Prostate gland (tissue), 2 donors: ENCODE data around the gene SELENOT. TPM values are rescaled to one million over a fixed set of nuclear protein-coding genes. Genes with fewer than 3 reads are reported as not detected.

Experiments used
- DNase-seq: peaks from one replicate; pipeline ENCODE4 v3.0.0-alpha.2; 2019; ENCODE audit warnings: low spot score
- H3K27ac ChIP-seq, 2 donors: fragments of 200-600 bp; sonication (generic); 2 replicates each; pipeline ENCODE4 v1.5.1; 2017 to 2019
- H3K27me3 ChIP-seq: fragments of 200-600 bp; sonication (generic); replicated peaks from 2 replicates; pipeline ENCODE4 v1.5.1; 2019; ENCODE audit not compliant: insufficient read depth
- H3K36me3 ChIP-seq, 2 donors: fragments of 200-600 bp; sonication (generic); 1 replicate in 1 of 2; 2 replicates in 1 of 2; pipeline versions ENCODE4 v1.5.1 to v1.8.1; 2017 to 2019
- H3K4me1 ChIP-seq: fragments of 200-600 bp; sonication (generic); replicated peaks from 2 replicates; pipeline ENCODE4 v1.5.1; 2019
- H3K4me3 ChIP-seq, 2 donors: fragments of 200-600 bp; sonication (generic); 2 replicates each; pipeline ENCODE4 v1.5.1; 2017 to 2019
- H3K9me3 ChIP-seq: fragments of 200-600 bp; sonication (generic); 2 replicates; pipeline ENCODE4 v1.5.1; 2017
- POLR2A ChIP-seq: fragments of 450-650 bp; IDR thresholded peaks from one replicate; pipeline ENCODE4 v1.6.1; 2016; ENCODE audit warnings: antibody characterized with exemption, mild to moderate bottlenecking
- POLR2AphosphoS5 ChIP-seq: sonication (generic); formaldehyde crosslinking; IDR thresholded peaks from one replicate; pipeline ENCODE4 v1.6.1; 2017; ENCODE audit warnings: antibody characterized with exemption
- WGBS: methylation state at CpG from one replicate; pipeline ENCODE4 v1.1.5; 2018; 5-methylcytosine and 5-hydroxymethylcytosine counted together
- intact Hi-C: fragments of 100-400 bp; cut with DNase I; formaldehyde crosslinking; loops from one replicate; pipeline ENCODE4 v1.14.2; 2022
- total RNA-seq, 2 donors: library from RNA; depleted of rRNA; stranded (reverse); fragments of >200 nt; gene quantifications; one replicate each; pipeline ENCODE4 v1.1.0, GENCODE V29; 2016
- TF ChIP-seq, protein P1 (sequence below), 4 experiments: fragments of 200-600 bp in 2 of 4; fragments of 450-650 bp in 2 of 4; sonication (generic) in 2 of 4; IDR thresholded peaks; 1 replicate in 3 of 4; 2 replicates in 1 of 4; pipeline ENCODE4 v1.5.1; 2016 to 2019; ENCODE audit warnings: antibody characterized with exemption in 4 of 4, mild to moderate bottlenecking in 2 of 4, moderate library complexity in 2 of 4

The SELENOT gene
- total RNA-seq, 2 donors from 2014 or later, result 123 to 126 TPM

DNA sequence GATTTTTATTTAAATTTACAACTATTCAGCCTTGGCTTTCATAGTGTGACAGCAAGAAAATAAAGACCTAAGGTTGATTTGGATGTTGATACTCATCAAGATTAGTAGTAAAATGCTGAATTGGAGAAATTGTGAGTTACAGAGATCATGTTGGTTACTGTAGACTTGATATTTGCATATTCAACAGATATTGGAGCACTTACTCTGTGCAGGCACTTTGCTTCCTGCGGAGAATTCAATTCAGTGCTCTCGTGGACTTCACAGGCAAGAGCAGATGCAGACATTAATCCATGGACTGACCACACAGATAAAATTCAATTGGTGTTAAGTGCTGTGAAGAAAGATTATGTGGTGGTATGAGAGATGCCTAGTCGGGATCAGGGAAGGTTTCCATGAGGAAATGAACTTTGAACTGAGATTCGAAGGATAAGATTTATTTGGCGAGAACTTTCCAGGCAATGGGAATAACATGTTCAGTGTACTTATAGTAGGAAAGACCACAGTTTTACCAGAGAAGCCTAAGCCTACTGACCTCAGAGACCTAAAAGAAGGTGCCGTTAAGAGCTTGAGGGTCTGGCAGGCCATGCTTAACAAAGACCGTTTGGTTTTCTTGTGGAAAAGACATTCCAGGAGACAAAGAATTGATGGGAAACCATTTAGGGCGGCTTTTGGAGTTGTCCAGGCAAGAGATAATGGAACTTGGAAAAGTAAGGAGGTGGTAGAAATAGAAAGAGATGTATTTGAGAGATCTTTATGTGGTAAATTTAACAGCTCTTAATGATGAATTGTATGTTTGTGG is 4.3 kb downstream of the SELENOT start:
- Histone ChIP-seq H3K27me3 (no peaks in the 10 kb centered on the region), H3K36me3 (no peaks in the 10 kb centered on the region), H3K4me1 (no peaks in the 10 kb centered on the region), H3K4me3 (no peak overlapping the region), H3K9me3 (no peaks in the 10 kb centered on the region), H3K27ac (no peak overlapping the region)
- TF ChIP-seq POLR2A (no peak), POLR2AphosphoS5 (no peak)
- TF ChIP-seq, protein P1, sequence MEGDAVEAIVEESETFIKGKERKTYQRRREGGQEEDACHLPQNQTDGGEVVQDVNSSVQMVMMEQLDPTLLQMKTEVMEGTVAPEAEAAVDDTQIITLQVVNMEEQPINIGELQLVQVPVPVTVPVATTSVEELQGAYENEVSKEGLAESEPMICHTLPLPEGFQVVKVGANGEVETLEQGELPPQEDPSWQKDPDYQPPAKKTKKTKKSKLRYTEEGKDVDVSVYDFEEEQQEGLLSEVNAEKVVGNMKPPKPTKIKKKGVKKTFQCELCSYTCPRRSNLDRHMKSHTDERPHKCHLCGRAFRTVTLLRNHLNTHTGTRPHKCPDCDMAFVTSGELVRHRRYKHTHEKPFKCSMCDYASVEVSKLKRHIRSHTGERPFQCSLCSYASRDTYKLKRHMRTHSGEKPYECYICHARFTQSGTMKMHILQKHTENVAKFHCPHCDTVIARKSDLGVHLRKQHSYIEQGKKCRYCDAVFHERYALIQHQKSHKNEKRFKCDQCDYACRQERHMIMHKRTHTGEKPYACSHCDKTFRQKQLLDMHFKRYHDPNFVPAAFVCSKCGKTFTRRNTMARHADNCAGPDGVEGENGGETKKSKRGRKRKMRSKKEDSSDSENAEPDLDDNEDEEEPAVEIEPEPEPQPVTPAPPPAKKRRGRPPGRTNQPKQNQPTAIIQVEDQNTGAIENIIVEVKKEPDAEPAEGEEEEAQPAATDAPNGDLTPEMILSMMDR (IDR thresholded peaks at IDR 0.05), result no peak
- intact Hi-C loops, result loop anchor here (10.0 kb wide), 1 partner anchor 157 kb away; the partner anchor contains the start of gene SIAH2
- DNase-seq, result no peak
- WGBS, result 83% methylated on average over 8 of the region's 8 CpGs

DNA sequence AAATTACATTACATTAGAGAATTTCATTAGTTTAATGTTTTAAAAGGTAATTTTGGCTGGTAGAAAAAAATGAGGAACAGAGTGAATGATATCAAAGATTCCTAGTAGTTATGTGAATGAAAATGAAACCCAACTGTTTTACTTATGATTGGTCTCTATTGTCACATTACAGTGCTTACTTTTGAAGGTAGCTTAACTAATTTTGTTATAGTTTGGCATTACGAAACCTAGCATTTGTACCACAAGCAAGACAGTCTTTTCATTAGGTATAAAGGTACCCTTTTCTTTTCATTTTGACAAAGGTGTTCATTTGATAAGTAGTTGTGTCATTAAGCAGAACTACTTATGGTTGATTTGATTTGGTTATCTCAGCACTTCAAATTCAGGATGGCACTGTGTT is 6.9 kb downstream of the SELENOT start:
- intact Hi-C loops, result loop anchor here (10.0 kb wide), 1 partner anchor 155 kb away; the partner anchor contains the start of gene SIAH2
- H3K9me3 ChIP-seq, result no peaks in the 10 kb centered on the region
- no peaks in the 10 kb centered on the region for H3K4me1 ChIP-seq
- no peaks in the 10 kb centered on the region for H3K27me3 ChIP-seq
- TF ChIP-seq POLR2A (no peak), POLR2AphosphoS5 (no peak)
- TF ChIP-seq, protein P1 (IDR thresholded peaks at IDR 0.05), result no peak
- H3K4me3 ChIP-seq, result no peak overlapping the region
- no peak for DNase-seq
- 0% methylated on average over 1 of the region's 1 CpG for WGBS
- H3K36me3 ChIP-seq, result no peaks in the 10 kb centered on the region
- H3K27ac ChIP-seq, result no peak overlapping the region

DNA sequence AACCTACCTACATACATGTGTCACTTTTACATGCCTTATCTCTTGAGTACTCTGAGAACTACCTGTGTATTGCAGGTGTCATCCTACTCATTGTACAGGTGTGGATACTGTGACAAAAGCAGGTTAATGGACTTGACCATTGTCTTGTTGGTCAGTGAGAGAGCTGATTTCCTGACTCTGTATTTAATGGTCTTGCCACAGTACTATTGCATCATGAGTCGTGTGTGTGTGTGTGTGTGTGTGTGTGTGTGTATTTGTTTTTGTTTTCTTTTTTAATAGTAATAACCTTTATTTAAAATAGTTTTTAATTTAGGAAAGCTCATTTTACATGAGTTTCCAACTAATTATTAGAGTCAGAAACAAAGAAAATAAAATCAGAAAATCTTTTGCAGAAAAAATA is 7.7 kb downstream of the SELENOT start:
- WGBS, result 50% methylated on average over 1 of the region's 1 CpG
- TF ChIP-seq POLR2A (no peak), POLR2AphosphoS5 (no peak)
- TF ChIP-seq, protein P1 (IDR thresholded peaks at IDR 0.05), result no peak
- Histone ChIP-seq H3K9me3 (no peaks in the 10 kb centered on the region), H3K4me1 (no peaks in the 10 kb centered on the region), H3K27me3 (no peaks in the 10 kb centered on the region), H3K27ac (no peak overlapping the region), H3K4me3 (no peak overlapping the region), H3K36me3 (no peaks in the 10 kb centered on the region)
- no peak for DNase-seq
- intact Hi-C loops, result no loop called here

DNA sequence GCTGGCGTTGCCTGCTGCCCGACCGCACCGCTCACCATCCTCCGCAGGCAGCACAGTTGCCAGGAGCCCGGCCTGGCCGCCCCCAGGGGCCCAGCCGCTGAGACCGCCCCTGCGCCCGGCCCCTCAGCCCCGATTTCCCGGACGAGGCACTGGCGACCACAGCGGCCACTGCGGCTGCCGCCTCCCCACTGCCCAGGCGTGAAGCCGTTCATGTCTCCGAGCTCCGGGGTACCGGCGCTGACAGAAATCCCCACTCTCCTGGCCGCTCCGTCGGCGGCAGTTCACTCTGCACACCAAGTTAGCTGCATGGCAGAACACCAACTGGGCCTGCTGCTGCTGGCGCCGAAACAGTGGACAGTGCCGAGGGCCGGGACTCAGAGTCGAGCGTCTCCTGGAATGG is 8.5 kb downstream of the SELENOT start:
- no peak for DNase-seq
- H3K27me3 ChIP-seq, result no peaks in the 10 kb centered on the region
- H3K9me3 ChIP-seq, result no peaks in the 10 kb centered on the region
- H3K4me1 ChIP-seq, result no peaks in the 10 kb centered on the region
- H3K4me3 ChIP-seq, result no peak overlapping the region
- intact Hi-C loops, result no loop called here
- 98% methylated on average over 34 of the region's 34 CpGs for WGBS
- no peaks in the 10 kb centered on the region for H3K36me3 ChIP-seq
- TF ChIP-seq POLR2A (no peak), POLR2AphosphoS5 (no peak)
- TF ChIP-seq, protein P1 (IDR thresholded peaks at IDR 0.05), result no peak
- no peak overlapping the region for H3K27ac ChIP-seq

DNA sequence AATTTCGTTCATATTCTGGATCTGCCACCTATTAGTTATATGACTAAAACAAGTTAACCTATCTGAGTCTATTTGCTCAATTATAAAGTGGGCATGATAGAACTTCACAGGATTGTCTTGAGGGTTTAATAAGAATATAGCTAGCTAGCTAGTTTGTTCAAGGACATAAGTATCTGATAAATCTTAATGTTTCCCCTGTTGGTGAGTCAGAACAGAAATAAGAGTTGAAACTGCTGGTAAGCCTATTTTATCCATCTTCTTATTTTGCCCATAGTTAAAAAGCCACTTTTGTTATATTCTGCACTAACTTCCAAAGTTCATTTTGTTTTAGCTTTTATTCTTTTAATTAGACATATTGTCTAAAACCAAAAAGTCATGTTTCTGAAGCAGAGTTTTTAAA is 9.4 kb downstream of the SELENOT start:
- WGBS, result 97% methylated on average over 1 of the region's 1 CpG
- no peak overlapping the region for H3K4me3 ChIP-seq
- TF ChIP-seq POLR2AphosphoS5, result no peak
- no peak for TF ChIP-seq POLR2A
- TF ChIP-seq, protein P1 (IDR thresholded peaks at IDR 0.05), result no peak
- no peaks in the 10 kb centered on the region for H3K36me3 ChIP-seq
- no peaks in the 10 kb centered on the region for H3K9me3 ChIP-seq
- no peak for DNase-seq
- no peaks in the 10 kb centered on the region for H3K27me3 ChIP-seq
- intact Hi-C loops, result no loop called here
- H3K4me1 ChIP-seq, result no peaks in the 10 kb centered on the region
- no peak overlapping the region for H3K27ac ChIP-seq
